Endodermal cell (in vitro differentiated cells): ENCODE measurements around the gene ZC3H10. TPM values are rescaled to one million over a fixed set of nuclear protein-coding genes. Genes with fewer than 3 reads are reported as not detected.

Source experiments
- DNase-seq: peaks from one replicate; pipeline ENCODE4 v3.0.0-alpha.2; 2017
- H3K27ac ChIP-seq: 2 replicates; pipeline ENCODE4 v1.5.1; 2013; ENCODE audit warnings: mild to moderate bottlenecking, low read depth, low read length, moderate library complexity
- H3K27me3 ChIP-seq: 2 replicates; pipeline ENCODE4 v1.6.1; 2013; ENCODE audit warnings: mild to moderate bottlenecking, low read length, moderate library complexity; ENCODE audit not compliant: insufficient read depth, control insufficient read depth, poor library complexity, severe bottlenecking
- H3K36me3 ChIP-seq: 2 replicates; pipeline ENCODE4 v1.7.0; 2013; ENCODE audit warnings: mild to moderate bottlenecking, low read length, moderate library complexity; ENCODE audit not compliant: control insufficient read depth, insufficient read depth
- H3K4me1 ChIP-seq: one replicate; pipeline ENCODE4 v1.7.0; 2013; ENCODE audit warnings: low read length; ENCODE audit not compliant: control insufficient read depth, insufficient read depth
- H3K4me3 ChIP-seq: 2 replicates; pipeline ENCODE4 v1.5.1; 2013; ENCODE audit warnings: mild to moderate bottlenecking, low read length, moderate library complexity
- H3K9ac ChIP-seq: 2 replicates; pipeline ENCODE4 v1.6.1; 2013; ENCODE audit warnings: mild to moderate bottlenecking, low read length, moderate library complexity; ENCODE audit not compliant: poor library complexity, severe bottlenecking; ENCODE audit errors: extremely low read depth
- H3K9me3 ChIP-seq: 2 replicates; pipeline ENCODE4 v1.6.1; 2013; ENCODE audit warnings: mild to moderate bottlenecking, low read length, moderate library complexity; ENCODE audit not compliant: control insufficient read depth
- H3K27ac Mint-ChIP-seq: 2 replicates; pipeline ENCODE4 v1.8.0; 2020; ENCODE audit warnings: mixed read lengths
- H3K27me3 Mint-ChIP-seq: 2 replicates; pipeline ENCODE4 v1.8.0; 2021; ENCODE audit warnings: mild to moderate bottlenecking, mixed read lengths; ENCODE audit not compliant: insufficient read depth
- H3K36me3 Mint-ChIP-seq: 2 replicates; pipeline ENCODE4 v1.8.0; 2020; ENCODE audit warnings: low read depth, mixed read lengths
- H3K4me1 Mint-ChIP-seq: 2 replicates; pipeline ENCODE4 v1.8.0; 2020; ENCODE audit warnings: mixed read lengths
- H3K4me3 Mint-ChIP-seq: 2 replicates; pipeline ENCODE4 v1.8.0; 2020; ENCODE audit warnings: mild to moderate bottlenecking, moderate library complexity, mixed read lengths
- H3K9me3 Mint-ChIP-seq: 2 replicates; pipeline ENCODE4 v1.8.0; 2020; ENCODE audit warnings: mild to moderate bottlenecking, mixed read lengths
- CTCF ChIP-seq: fragments of 200-600 bp; sonication (generic); conservative IDR thresholded peaks from 2 replicates; pipeline ENCODE4 v1.5.0; 2021; ENCODE audit warnings: antibody characterized with exemption, mild to moderate bottlenecking
- WGBS, 2 experiments: methylation state at CpG; one replicate each; pipeline versions ENCODE4 v1.1.5 to v1.1.7; 2013; ENCODE audit warnings: missing lambda C conversion rate in 2 of 2, mixed read lengths in 1 of 2; ENCODE audit not compliant: insufficient coverage in 1 of 2, insufficient read length in 1 of 2; 5-methylcytosine and 5-hydroxymethylcytosine counted together
- total RNA-seq, 2 donors: library from RNA; stranded (reverse); fragmentation: NEBNext Ultra II Directional in 1 of 2; extraction: Animal tissue kit (Norgen Biotek cat#: 25700) in 1 of 2; gene quantifications; 2 replicates in 1 of 2; 3 replicates in 1 of 2; pipeline ENCODE4 v1.2.1, GENCODE V29; 2021

ZC3H10 gene
- total RNA-seq, 2 donors from 2014 or later: 7.9 to 9.1 TPM

- H3K9me3 Mint-ChIP-seq: no peaks in the 10 kb centered on the region
- H3K4me1 Mint-ChIP-seq: peaks cover 26% of the 10 kb centered on the region
- Histone ChIP-seq H3K27me3 (no peaks in the 10 kb centered on the region), H3K4me1 (peaks cover 5% of the 10 kb centered on the region), H3K36me3 (peaks cover 86% of the 10 kb centered on the region), H3K9ac (no peak overlapping the region), H3K9me3 (no peaks in the 10 kb centered on the region), H3K27ac (no peak overlapping the region), H3K4me3 (no peak overlapping the region)
- DNase-seq: peak; percentile 73
- H3K36me3 Mint-ChIP-seq: peaks cover 73% of the 10 kb centered on the region
- no peak for TF ChIP-seq CTCF
- 90 to 91% methylated on average over 3 to 4 of the region's 4 CpGs for WGBS, 2 experiments
- H3K27ac Mint-ChIP-seq: peak overlapping the region; percentile 6
- no peak overlapping the region for H3K4me3 Mint-ChIP-seq
- no peaks in the 10 kb centered on the region for H3K27me3 Mint-ChIP-seq
These were observed 47.3 kb downstream of the ZC3H10 start for GRCh38 chr12:56165369-56165768.

DNA sequence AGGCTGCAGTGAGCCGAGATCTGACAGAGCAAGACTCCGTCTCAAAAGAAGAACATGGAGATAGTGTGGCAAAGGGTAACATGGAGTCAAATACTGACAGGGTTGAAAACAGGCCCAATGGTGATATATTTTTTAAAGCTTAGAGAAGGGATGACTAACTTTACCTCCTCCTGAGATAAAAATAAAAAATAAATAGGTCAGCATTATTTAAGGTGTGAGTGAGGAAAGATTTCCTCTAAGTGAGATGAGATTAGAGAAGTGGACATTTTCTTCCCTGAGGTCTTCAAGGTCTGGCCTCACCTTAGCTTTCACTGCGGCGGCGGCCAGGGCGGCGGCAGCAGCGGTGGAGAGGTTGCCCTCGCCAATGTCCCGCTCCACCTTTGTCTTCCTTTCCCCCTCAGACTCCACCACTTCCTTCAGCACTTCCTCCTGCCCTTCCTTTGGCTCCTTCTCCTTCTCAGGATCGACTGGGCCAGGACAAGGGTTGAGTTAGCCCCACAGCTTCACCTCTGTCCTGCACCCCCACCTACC is 51.2 kb downstream of the ZC3H10 start:
- no peaks in the 10 kb centered on the region for H3K4me1 ChIP-seq
- Mint-ChIP-seq H3K27me3 (no peaks in the 10 kb centered on the region), H3K36me3 (peaks cover 85% of the 10 kb centered on the region), H3K4me1 (no peaks in the 10 kb centered on the region), H3K4me3 (no peak overlapping the region), H3K9me3 (no peaks in the 10 kb centered on the region), H3K27ac (no peak overlapping the region)
- no peak for DNase-seq
- H3K4me3 ChIP-seq: no peak overlapping the region
- H3K27ac ChIP-seq: no peak overlapping the region
- H3K36me3 ChIP-seq: peaks cover 89% of the 10 kb centered on the region
- H3K9ac ChIP-seq: no peak overlapping the region
- no peak for TF ChIP-seq CTCF
- H3K9me3 ChIP-seq: no peaks in the 10 kb centered on the region
- H3K27me3 ChIP-seq: no peaks in the 10 kb centered on the region
- WGBS, 2 experiments: 95 to 100% methylated on average over 2 to 11 of the region's 11 CpGs

DNA sequence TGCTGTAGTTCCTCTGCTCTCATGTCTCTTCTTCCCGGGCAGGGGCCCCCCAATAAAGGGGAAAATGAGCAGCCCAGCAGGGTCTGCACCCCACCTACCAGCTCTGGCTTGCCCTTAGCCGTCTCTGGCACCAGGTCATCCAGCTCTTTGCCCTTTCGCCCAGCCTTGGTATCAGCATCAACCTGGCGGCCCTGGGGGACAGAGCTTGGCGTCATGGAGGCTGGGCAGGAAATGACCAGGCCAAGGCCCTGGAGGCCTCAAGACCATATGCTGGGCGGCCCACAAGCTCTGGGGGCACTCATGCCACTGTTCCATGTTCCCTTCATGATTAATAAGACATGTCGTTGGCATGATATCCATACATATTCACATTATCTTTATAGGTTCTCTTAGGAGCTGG is 54.8 kb downstream of the ZC3H10 start:
- 95% methylated on average over 7 of the region's 7 CpGs; no CpG with 5 or more reads in 1 of the 2 experiments for WGBS, 2 experiments
- Mint-ChIP-seq H3K27me3 (no peaks in the 10 kb centered on the region), H3K9me3 (no peaks in the 10 kb centered on the region), H3K36me3 (peaks cover 86% of the 10 kb centered on the region), H3K27ac (no peak overlapping the region), H3K4me3 (no peak overlapping the region), H3K4me1 (no peaks in the 10 kb centered on the region)
- no peaks in the 10 kb centered on the region for H3K27me3 ChIP-seq
- H3K4me3 ChIP-seq: no peak overlapping the region
- DNase-seq: peak; percentile 30
- no peak for TF ChIP-seq CTCF
- H3K9me3 ChIP-seq: no peaks in the 10 kb centered on the region
- peaks cover 84% of the 10 kb centered on the region for H3K36me3 ChIP-seq
- H3K9ac ChIP-seq: no peak overlapping the region
- no peak overlapping the region for H3K27ac ChIP-seq
- H3K4me1 ChIP-seq: no peaks in the 10 kb centered on the region

Other genes starting within 250 kb of the ZC3H10 start
- gene PYM1, start 190.4 kb upstream of the ZC3H10 start, total RNA-seq: 10 to 100 TPM; 76.1 to 79.4 TPM
- gene DGKA, start 187.1 kb upstream of the ZC3H10 start, total RNA-seq: 10 to 100 TPM; 10.2 to 11.1 TPM
- gene PMEL, start 152.2 kb upstream of the ZC3H10 start, total RNA-seq: 10 to 100 TPM; 17.2 to 20.8 TPM
- gene CDK2, start 151.4 kb upstream of the ZC3H10 start, total RNA-seq: 10 to 100 TPM; 60.8 to 69.8 TPM
- gene RAB5B, start 144.2 kb upstream of the ZC3H10 start, total RNA-seq: 10 to 100 TPM; 91.3 to 95.5 TPM
- gene SUOX, start 121.0 kb upstream of the ZC3H10 start, total RNA-seq: 10 to 100 TPM; 23.2 to 27.5 TPM
- gene IKZF4, start 97.2 kb upstream of the ZC3H10 start, total RNA-seq: 10 to 100 TPM in 1 of 2 donors, 1 to 10 TPM in 1; 9.8 to 10.2 TPM
- 10 to 100 TPM; 35.8 to 58.6 TPM for gene RPS26, start 76.3 kb upstream of the ZC3H10 start, total RNA-seq
- 10 to 100 TPM; 45.7 to 51.8 TPM for gene ERBB3, start 38.1 kb upstream of the ZC3H10 start, total RNA-seq
- 100 to 1,000 TPM; 128 to 161 TPM for gene PA2G4, start 13.7 kb upstream of the ZC3H10 start, total RNA-seq
- gene RPL41, start 1.6 kb upstream of the ZC3H10 start, total RNA-seq: 1,000 to 10,000 TPM; 4,305 to 4,379 TPM
- 100 to 1,000 TPM in 1 of 2 donors, 10 to 100 TPM in 1; 97.0 to 118 TPM for gene ESYT1, start 10.0 kb downstream of the ZC3H10 start, total RNA-seq
- 100 to 1,000 TPM; 153 to 191 TPM for gene MYL6B, start 34.3 kb downstream of the ZC3H10 start, total RNA-seq
- gene MYL6, start 40.1 kb downstream of the ZC3H10 start, total RNA-seq: 1,000 to 10,000 TPM; 1,640 to 1,647 TPM
- 100 to 1,000 TPM; 127 to 129 TPM for gene SMARCC2, start 71.2 kb downstream of the ZC3H10 start, total RNA-seq
- gene RNF41, start 103.7 kb downstream of the ZC3H10 start, total RNA-seq: 10 to 100 TPM; 45.8 to 48.9 TPM
- 10 to 100 TPM; 27.0 to 35.1 TPM for gene NABP2, start 106.1 kb downstream of the ZC3H10 start, total RNA-seq
- 1 to 10 TPM; 2.5 to 3.2 TPM for gene SLC39A5, start 111.8 kb downstream of the ZC3H10 start, total RNA-seq
- gene ANKRD52, start 140.1 kb downstream of the ZC3H10 start, total RNA-seq: 10 to 100 TPM; 39.3 to 54.9 TPM
- 10 to 100 TPM; 20.5 to 23.2 TPM for gene COQ10A, start 148.7 kb downstream of the ZC3H10 start, total RNA-seq
- 100 to 1,000 TPM; 134 to 167 TPM for gene CS, start 182.1 kb downstream of the ZC3H10 start, total RNA-seq
- gene CNPY2, start 197.7 kb downstream of the ZC3H10 start, total RNA-seq: 100 to 1,000 TPM; 183 to 198 TPM
- 10 to 100 TPM; 66.5 to 90.3 TPM for gene PAN2, start 215.7 kb downstream of the ZC3H10 start, total RNA-seq
- 10 to 100 TPM in 1 of 2 donors, 1 to 10 TPM in 1; 4.6 to 10.4 TPM for gene IL23A, start 220.6 kb downstream of the ZC3H10 start, total RNA-seq
- gene STAT2, start 241.8 kb downstream of the ZC3H10 start, total RNA-seq: 100 to 1,000 TPM; 107 to 112 TPM
- not detected for gene APOF, start 244.6 kb downstream of the ZC3H10 start, total RNA-seq